ENCODE results near the gene PMF1. TPM values are rescaled to one million over a fixed set of nuclear protein-coding genes. Genes with fewer than 3 reads are reported as not detected.

The PMF1 gene
- total RNA-seq, 1 donor from 2014 or later: 57.0 TPM

DNA sequence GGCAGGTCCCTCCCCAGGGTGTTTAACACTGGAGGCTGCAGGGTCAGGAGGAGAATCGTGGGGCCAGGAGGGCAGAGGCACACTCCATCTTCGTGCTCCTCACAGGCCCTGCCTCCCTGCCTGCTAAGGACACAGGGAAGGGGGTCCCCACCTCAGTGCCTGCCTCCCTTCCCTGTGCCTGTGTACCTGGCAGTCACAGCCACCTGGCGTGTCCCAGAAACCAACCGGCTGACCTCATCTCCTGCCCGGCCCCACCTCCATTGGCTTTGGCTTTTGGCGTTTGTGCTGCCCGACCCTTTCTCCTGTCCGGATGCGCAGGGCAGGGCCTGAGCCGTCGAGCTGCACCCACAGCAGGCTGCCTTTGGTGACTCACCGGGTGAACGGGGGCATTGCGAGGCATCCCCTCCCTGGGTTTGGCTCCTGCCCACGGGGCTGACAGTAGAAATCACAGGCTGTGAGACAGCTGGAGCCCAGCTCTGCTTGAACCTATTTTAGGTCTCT lies 28.6 kb downstream of the PMF1 start:
- no peak overlapping the region for H3K4me3 Mint-ChIP-seq (ENCODE audit: unreplicated experiment)
- peak overlapping the region; percentile 23 for H3K27ac Mint-ChIP-seq (ENCODE audit: unreplicated experiment)
- DNase-seq (ENCODE audit: extremely low spot score, unreplicated experiment): no peak
- H3K4me1 Mint-ChIP-seq (ENCODE audit: unreplicated experiment): peaks cover 13% of the 10 kb centered on the region
- no peak for TF ChIP-seq CTCF (IDR thresholded peaks at IDR 0.05)
- no peaks in the 10 kb centered on the region for H3K9me3 Mint-ChIP-seq (ENCODE audit: unreplicated experiment)
- no peaks in the 10 kb centered on the region for H3K27me3 Mint-ChIP-seq (ENCODE audit: unreplicated experiment)
- H3K36me3 Mint-ChIP-seq (ENCODE audit: unreplicated experiment): peaks cover 19% of the 10 kb centered on the region

DNA sequence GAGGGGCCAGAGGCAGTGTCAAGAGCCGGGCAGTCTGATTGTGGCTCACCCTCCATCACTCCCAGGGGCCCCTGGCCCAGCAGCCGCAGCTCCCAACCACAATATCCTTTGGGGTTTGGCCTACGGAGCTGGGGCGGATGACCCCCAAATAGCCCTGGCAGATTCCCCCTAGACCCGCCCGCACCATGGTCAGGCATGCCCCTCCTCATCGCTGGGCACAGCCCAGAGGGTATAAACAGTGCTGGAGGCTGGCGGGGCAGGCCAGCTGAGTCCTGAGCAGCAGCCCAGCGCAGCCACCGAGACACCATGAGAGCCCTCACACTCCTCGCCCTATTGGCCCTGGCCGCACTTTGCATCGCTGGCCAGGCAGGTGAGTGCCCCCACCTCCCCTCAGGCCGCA lies 29.1 kb downstream of the PMF1 start, which contains the start of gene BGLAP:
TSS of gene BGLAP (plus strand) at position 259 of the 400 bp plus-strand sequence. CDS start at position 307, 48 bp downstream.
- DNase-seq (ENCODE audit: extremely low spot score, unreplicated experiment): no peak
- Mint-ChIP-seq H3K27me3 (ENCODE audit: unreplicated experiment) (no peaks in the 10 kb centered on the region), H3K9me3 (ENCODE audit: unreplicated experiment) (no peaks in the 10 kb centered on the region), H3K27ac (ENCODE audit: unreplicated experiment) (peak within 1 kb of the TSS; percentile 23), H3K36me3 (ENCODE audit: unreplicated experiment) (peaks cover 15% of the 10 kb centered on the region), H3K4me1 (ENCODE audit: unreplicated experiment) (peaks cover 13% of the 10 kb centered on the region), H3K4me3 (ENCODE audit: unreplicated experiment) (no peak within 1 kb of the TSS)
- no peak for TF ChIP-seq CTCF (IDR thresholded peaks at IDR 0.05)

- DNase-seq (ENCODE audit: extremely low spot score, unreplicated experiment): no peak
- H3K4me1 Mint-ChIP-seq (ENCODE audit: unreplicated experiment): peaks cover 13% of the 10 kb centered on the region
- no peaks in the 10 kb centered on the region for H3K9me3 Mint-ChIP-seq (ENCODE audit: unreplicated experiment)
- H3K4me3 Mint-ChIP-seq (ENCODE audit: unreplicated experiment): no peak overlapping the region
- H3K27ac Mint-ChIP-seq (ENCODE audit: unreplicated experiment): no peak overlapping the region
- no peak for TF ChIP-seq CTCF (IDR thresholded peaks at IDR 0.05)
- H3K27me3 Mint-ChIP-seq (ENCODE audit: unreplicated experiment): no peaks in the 10 kb centered on the region
- H3K36me3 Mint-ChIP-seq (ENCODE audit: unreplicated experiment): peaks cover 10% of the 10 kb centered on the region
Measured at GRCh38 chr1:156242738-156243137, 29.9 kb downstream of the PMF1 start.

GRCh38 chr1:156244126-156244525 lies 31.3 kb downstream of the PMF1 start:
- Mint-ChIP-seq H3K9me3 (ENCODE audit: unreplicated experiment) (no peaks in the 10 kb centered on the region), H3K4me3 (ENCODE audit: unreplicated experiment) (no peak overlapping the region), H3K27ac (ENCODE audit: unreplicated experiment) (no peak overlapping the region), H3K36me3 (ENCODE audit: unreplicated experiment) (peaks cover 6% of the 10 kb centered on the region), H3K27me3 (ENCODE audit: unreplicated experiment) (no peaks in the 10 kb centered on the region), H3K4me1 (ENCODE audit: unreplicated experiment) (peaks cover 13% of the 10 kb centered on the region)
- TF ChIP-seq CTCF (IDR thresholded peaks at IDR 0.05): no peak
- no peak for DNase-seq (ENCODE audit: extremely low spot score, unreplicated experiment)

- Mint-ChIP-seq H3K27ac (ENCODE audit: unreplicated experiment) (no peak overlapping the region), H3K9me3 (ENCODE audit: unreplicated experiment) (no peaks in the 10 kb centered on the region), H3K4me1 (ENCODE audit: unreplicated experiment) (peaks cover 13% of the 10 kb centered on the region), H3K4me3 (ENCODE audit: unreplicated experiment) (no peak overlapping the region), H3K27me3 (ENCODE audit: unreplicated experiment) (no peaks in the 10 kb centered on the region), H3K36me3 (ENCODE audit: unreplicated experiment) (peaks cover 7% of the 10 kb centered on the region)
- no peak for TF ChIP-seq CTCF (IDR thresholded peaks at IDR 0.05)
- no peak for DNase-seq (ENCODE audit: extremely low spot score, unreplicated experiment)
Measured at GRCh38 chr1:156244712-156245111, 31.9 kb downstream of the PMF1 start.

Data from osteocyte (in vitro differentiated cells).